H1 (cell line): ENCODE data around the gene TRPT1. TPM values are rescaled to one million over a fixed set of nuclear protein-coding genes. Genes with fewer than 3 reads are reported as not detected.

Experiments
- CTCF ChIA-PET: fragments of 300-600 bp; sonication (Branson Sonifier 250); formaldehyde crosslinking; loops from one replicate; lab custom pipeline; 2021; ENCODE audit not compliant: partially characterized antibody; lab: Charles Lee
- POLR2A ChIA-PET: fragments of 300-600 bp; sonication (Branson Sonifier 250); formaldehyde crosslinking; loops from one replicate; lab custom pipeline; 2021; ENCODE audit warnings: inconsistent platforms; ENCODE audit not compliant: partially characterized antibody; lab: Charles Lee
- DNase-seq, 2 experiments: peaks; one replicate each; pipeline versions ENCODE4 v3.0.0 to v3.0.0-alpha.2; 2010 to 2022; ENCODE audit warnings: low spot score in 2 of 2, low read depth in 1 of 2, mixed read lengths in 1 of 2
- FAIRE-seq: peaks from 2 replicates; lab custom pipeline; 2011; peaks lifted over from hg19 to GRCh38; lab: Jason Lieb, UNC
- H2AFZ ChIP-seq: 2 replicates; pipeline ENCODE4 v1.8.1; 2012; ENCODE audit warnings: low read length, inconsistent platforms
- H2AK5ac ChIP-seq: 2 replicates; pipeline ENCODE4 v1.6.1; 2013; ENCODE audit warnings: low read depth, low read length
- H2BK120ac ChIP-seq: replicated peaks from 2 replicates; pipeline ENCODE3; 2013; ENCODE audit warnings: low read depth, low read length, inconsistent platforms
- H2BK12ac ChIP-seq: 2 replicates; pipeline ENCODE4 v1.6.1; 2013; ENCODE audit warnings: low read depth, low read length
- H2BK15ac ChIP-seq: 2 replicates; pipeline ENCODE4 v1.6.1; 2013; ENCODE audit warnings: low read length
- H2BK20ac ChIP-seq: 2 replicates; pipeline ENCODE4 v1.6.1; 2013; ENCODE audit warnings: low read length
- H2BK5ac ChIP-seq: 2 replicates; pipeline ENCODE4 v1.6.1; 2013; ENCODE audit warnings: low read depth, low read length
- H3K14ac ChIP-seq: 2 replicates; pipeline ENCODE4 v1.6.1; 2013; ENCODE audit warnings: inconsistent platforms; ENCODE audit not compliant: insufficient read length
- H3K18ac ChIP-seq: 2 replicates; pipeline ENCODE4 v1.6.1; 2013; ENCODE audit warnings: low read length; ENCODE audit errors: extremely low read depth
- H3K23ac ChIP-seq: 2 replicates; pipeline ENCODE4 v1.6.1; 2013; ENCODE audit warnings: inconsistent platforms; ENCODE audit not compliant: insufficient read length
- H3K23me2 ChIP-seq: 2 replicates; pipeline ENCODE4 v1.6.1; 2013; ENCODE audit warnings: low read depth, low read length
- H3K27ac ChIP-seq: 2 replicates; pipeline ENCODE4 v1.6.1; 2011; ENCODE audit warnings: low read depth, low read length, inconsistent platforms
- H3K27me3 ChIP-seq, 4 experiments: replicated peaks in 1 of 4; 1 replicate in 1 of 4; 2 replicates in 3 of 4; pipeline versions ENCODE4 v1.6.1 to v1.8.1; 2011 to 2013; ENCODE audit warnings: low read length in 3 of 4, mild to moderate bottlenecking in 3 of 4, inconsistent platforms in 2 of 4, mixed read lengths in 2 of 4, moderate library complexity in 1 of 4; ENCODE audit not compliant: control insufficient read depth in 3 of 4, insufficient read depth in 3 of 4; ENCODE audit errors: extremely low read depth in 1 of 4
- H3K36me3 ChIP-seq, 4 experiments: 2 replicates each; pipeline versions ENCODE4 v1.6.1 to v1.8.1; 2011 to 2013; ENCODE audit warnings: mild to moderate bottlenecking in 4 of 4, low read length in 3 of 4, moderate library complexity in 2 of 4, control low read depth in 1 of 4, inconsistent platforms in 1 of 4; ENCODE audit not compliant: insufficient read depth in 4 of 4, control insufficient read depth in 2 of 4
- H3K4ac ChIP-seq: replicated peaks from 2 replicates; pipeline ENCODE3; 2013; ENCODE audit warnings: low read length, low read depth, mixed read lengths, inconsistent platforms; ENCODE audit not compliant: insufficient read length
- H3K4me1 ChIP-seq, 4 experiments: replicated peaks in 1 of 4; 1 replicate in 1 of 4; 2 replicates in 3 of 4; pipeline versions ENCODE4 v1.6.1 to v1.8.1; 2011 to 2013; ENCODE audit warnings: low read length in 3 of 4, inconsistent platforms in 2 of 4, mixed read lengths in 1 of 4; ENCODE audit not compliant: insufficient read depth in 4 of 4, control insufficient read depth in 3 of 4
- H3K4me2 ChIP-seq, 2 experiments: 2 replicates each; pipeline versions ENCODE4 v1.6.1 to v1.8.1; 2011 to 2013; ENCODE audit warnings: low read depth in 2 of 2, low read length in 2 of 2, control low read depth in 1 of 2, inconsistent platforms in 1 of 2, mild to moderate bottlenecking in 1 of 2; ENCODE audit not compliant: insufficient read depth in 1 of 2
- H3K4me3 ChIP-seq, 4 experiments: fragments of 200-600, 300-600 bp in 1 of 4; sonication (generic), shearing (Covaris generic), sonication (Bioruptor Twin) in 1 of 4; 2 replicates each; pipeline versions ENCODE4 v1.5.1 to v1.8.1; 2011 to 2016; ENCODE audit warnings: low read length in 4 of 4, low read depth in 3 of 4, control low read depth in 2 of 4, inconsistent platforms in 2 of 4, mild to moderate bottlenecking in 2 of 4, mixed read lengths in 1 of 4, moderate library complexity in 1 of 4; ENCODE audit not compliant: insufficient read depth in 2 of 4; ENCODE audit errors: extremely low read depth in 1 of 4
- H3K56ac ChIP-seq: replicated peaks from 2 replicates; pipeline ENCODE3; 2013; ENCODE audit warnings: low read depth, mild to moderate bottlenecking, mixed read lengths, low read length, inconsistent platforms; ENCODE audit not compliant: insufficient read length
- H3K79me1 ChIP-seq: 2 replicates; pipeline ENCODE4 v1.6.1; 2013; ENCODE audit warnings: low read depth, low read length, control low read depth
- H3K79me2 ChIP-seq, 2 experiments: 2 replicates each; pipeline versions ENCODE4 v1.6.1 to v1.8.1; 2012 to 2013; ENCODE audit warnings: low read length in 2 of 2, mild to moderate bottlenecking in 2 of 2, inconsistent platforms in 1 of 2; ENCODE audit not compliant: insufficient read depth in 2 of 2, control insufficient read depth in 1 of 2
- H3K9ac ChIP-seq, 4 experiments: replicated peaks in 1 of 4; 1 replicate in 1 of 4; 2 replicates in 3 of 4; pipeline versions ENCODE4 v1.6.1 to v1.8.1; 2011 to 2013; ENCODE audit warnings: low read depth in 3 of 4, low read length in 3 of 4, control low read depth in 2 of 4, mild to moderate bottlenecking in 2 of 4, moderate library complexity in 2 of 4, inconsistent platforms in 1 of 4; ENCODE audit errors: extremely low read depth in 1 of 4
- H3K9me3 ChIP-seq, 2 experiments: 2 replicates each; pipeline versions ENCODE4 v1.6.1 to v1.8.1; 2012 to 2013; ENCODE audit warnings: mild to moderate bottlenecking in 2 of 2, moderate library complexity in 2 of 2, control low read depth in 1 of 2, inconsistent platforms in 1 of 2, low read depth in 1 of 2, low read length in 1 of 2, mixed read lengths in 1 of 2; ENCODE audit not compliant: insufficient read depth in 2 of 2
- H4K20me1 ChIP-seq, 2 experiments: replicated peaks in 1 of 2; 2 replicates each; pipeline versions ENCODE3 to v1.8.1; 2011 to 2013; ENCODE audit warnings: inconsistent platforms in 2 of 2, low read length in 2 of 2, mild to moderate bottlenecking in 1 of 2; ENCODE audit not compliant: insufficient read depth in 2 of 2, control insufficient read depth in 1 of 2
- H4K5ac ChIP-seq: 2 replicates; pipeline ENCODE4 v1.6.1; 2013; ENCODE audit warnings: low read length, low read depth, mixed read lengths, inconsistent platforms; ENCODE audit not compliant: insufficient read length
- H4K8ac ChIP-seq: 2 replicates; pipeline ENCODE4 v1.8.0; 2013; ENCODE audit warnings: mild to moderate bottlenecking, moderate library complexity, low read length, inconsistent platforms; ENCODE audit not compliant: insufficient read depth; ENCODE audit errors: extremely low read depth
- H4K91ac ChIP-seq: replicated peaks from 2 replicates; pipeline ENCODE3; 2013; ENCODE audit warnings: low read length, mixed read lengths, inconsistent platforms; ENCODE audit not compliant: insufficient read length
- BRCA1 ChIP-seq: IDR thresholded peaks from 2 replicates; pipeline ENCODE4 v1.6.1; 2012; ENCODE audit warnings: low read depth, low read length, improper control_type of control experiment
- CEBPB ChIP-seq: IDR thresholded peaks from 2 replicates; pipeline ENCODE4 v1.6.1; 2012; ENCODE audit warnings: low read depth, low read length
- EGR1 ChIP-seq: IDR thresholded peaks from 2 replicates; pipeline ENCODE4 v1.6.1; 2011; ENCODE audit warnings: low read depth, low read length, borderline replicate concordance
- HDAC2 ChIP-seq, 2 experiments: fragments of 300-600 bp in 1 of 2; sonication (generic) in 1 of 2; IDR thresholded peaks; 2 replicates each; pipeline ENCODE4 v1.6.1; 2011 to 2012; ENCODE audit warnings: low read depth in 2 of 2, low read length in 2 of 2, mild to moderate bottlenecking in 2 of 2, moderate library complexity in 2 of 2, borderline replicate concordance in 1 of 2, inconsistent platforms in 1 of 2
- POU5F1 ChIP-seq: IDR thresholded peaks from 2 replicates; pipeline ENCODE4 v1.6.1; 2011; ENCODE audit warnings: low read depth, mild to moderate bottlenecking, low read length, moderate library complexity
- RNF2 ChIP-seq: fragments of 200-900, 300-1000 bp; sonication (generic); IDR thresholded peaks from 2 replicates; pipeline ENCODE4 v1.7.1; 2016; ENCODE audit warnings: borderline replicate concordance, low read depth, mild to moderate bottlenecking, antibody characterized with exemption, low read length; ENCODE audit not compliant: poor library complexity, severe bottlenecking; ENCODE audit errors: missing control alignments
- SIN3A ChIP-seq, 2 experiments: IDR thresholded peaks in 1 of 2; conservative IDR thresholded peaks in 1 of 2; 2 replicates each; pipeline ENCODE4 v1.6.1; 2011 to 2012; ENCODE audit warnings: low read length in 2 of 2, improper control_type of control experiment in 1 of 2, low read depth in 1 of 2, mild to moderate bottlenecking in 1 of 2
- SIRT6 ChIP-seq: IDR thresholded peaks from one replicate; pipeline ENCODE4 v1.7.1; 2012; ENCODE audit warnings: low read length, inconsistent platforms
- SP4 ChIP-seq: IDR thresholded peaks from 2 replicates; pipeline ENCODE4 v1.6.1; 2012; ENCODE audit warnings: low read length, inconsistent platforms
- TBP ChIP-seq: IDR thresholded peaks from 2 replicates; pipeline ENCODE4 v1.6.1; 2011; ENCODE audit warnings: low read depth, low read length, improper control_type of control experiment
- WGBS, 2 experiments: shearing (Covaris generic) in 1 of 2; methylation state at CpG; one replicate each; pipeline versions ENCODE4 v1.1.6 to v1.1.7; 2013 to 2015; ENCODE audit warnings: low lambda C conversion rate in 2 of 2, mixed read lengths in 2 of 2, inconsistent platforms in 1 of 2, low coverage in 1 of 2, missing lambda C conversion rate in 1 of 2; ENCODE audit not compliant: insufficient replicate concordance in 2 of 2, insufficient coverage in 1 of 2, insufficient read length in 1 of 2; ENCODE audit errors: extremely low coverage in 1 of 2, missing lambda C conversion rate in 1 of 2; 5-methylcytosine and 5-hydroxymethylcytosine counted together
- polyA plus RNA-seq, 7 experiments: library from polyadenylated mRNA; depleted of rRNA in 3 of 7; stranded (reverse) in 5 of 7; unstranded in 2 of 7; fragments of >200 nt in 5 of 7; fragments of 200-250 nt in 2 of 7; gene quantifications; 1 replicate in 5 of 7; 2 replicates in 1 of 7; 4 replicates in 1 of 7; pipeline versions ENCODE4 v1.2.1 to v1.2.3, GENCODE V29; 2011 to 2013; ENCODE audit warnings: missing spikeins in 2 of 7, mixed read lengths in 2 of 7
- total RNA-seq: library from RNA; stranded (reverse); fragmentation: NEBNext Ultra II Directional; extraction: Animal tissue kit (Norgen Biotek cat#: 25700); gene quantifications from 2 replicates; pipeline ENCODE4 v1.2.1, GENCODE V29; 2021

TRPT1 gene
- total and polyA plus RNA-seq, 2 of the 8 experiments (the other 6 are each of a cell fraction or from before 2014, with no cell fraction given): 34.5 to 74.6 TPM

- FAIRE-seq: no peak
- POLR2A ChIA-PET: interaction anchor here (4.4 kb wide), 1 partner anchor 13 kb away, joined by 21 read pairs; the partner anchor contains the start of gene STIP1
- no peak for TF ChIP-seq TBP
- TF ChIP-seq BRCA1: no peak
- TF ChIP-seq CEBPB: no peak
- no peak for TF ChIP-seq POU5F1
- no peak for TF ChIP-seq RNF2
- no peak for TF ChIP-seq EGR1
- no peak for TF ChIP-seq HDAC2 (IDR thresholded peaks at IDR 0.05; ENCODE audit: borderline replicate concordance in 1 of 2, low read depth in 2 of 2, low read length in 2 of 2)
- no peak for TF ChIP-seq SP4
- no peak for TF ChIP-seq SIN3A (conservative IDR thresholded peaks at IDR 0.05 in 1 of 2, IDR thresholded peaks at IDR 0.05 in 1 of 2; ENCODE audit: low read depth in 1 of 2, low read length in 2 of 2)
- TF ChIP-seq SIRT6: no peak
Observed at GRCh38 chr11:64198511-64198910, 27.5 kb downstream of the TRPT1 start.

More at GRCh38 chr11:64198511-64198910, 27.5 kb downstream of the TRPT1 start:
- H3K56ac ChIP-seq: no peak overlapping the region
- H3K18ac ChIP-seq: no peak overlapping the region
- no peak overlapping the region for H2BK12ac ChIP-seq
- no peak overlapping the region for H2BK20ac ChIP-seq
- WGBS, 2 experiments: 100% methylated on average over 2 of the region's 2 CpGs; no CpG with 5 or more reads in 1 of the 2 experiments
- H4K91ac ChIP-seq: no peak overlapping the region
- no peak overlapping the region for H2BK120ac ChIP-seq
- H2BK15ac ChIP-seq: no peak overlapping the region
- no peak overlapping the region for H2AFZ ChIP-seq
- peaks cover 0 to 24% of the 10 kb centered on the region in 2 experiments for H4K20me1 ChIP-seq
- H2BK5ac ChIP-seq: no peak overlapping the region
- H2AK5ac ChIP-seq: no peak overlapping the region
- H3K4me2 ChIP-seq: no peak overlapping the region
- no peak overlapping the region for H3K4me3 ChIP-seq
- DNase-seq: no peak
- H3K14ac ChIP-seq: no peak overlapping the region
- H3K36me3 ChIP-seq: peaks cover 56 to 95% (median 84%) of the 10 kb centered on the region in 4 experiments
- H3K9me3 ChIP-seq: no peaks in the 10 kb centered on the region
- H3K27me3 ChIP-seq: no peaks in the 10 kb centered on the region
- no peak overlapping the region for H3K4ac ChIP-seq
- H3K27ac ChIP-seq: no peak overlapping the region
- H4K5ac ChIP-seq: no peak overlapping the region
- 0 out of 2 replicates have a peak, but pooled peaks cover 2% of the 10 kb centered on the region for H3K79me1 ChIP-seq
- H3K9ac ChIP-seq: no peak overlapping the region
- no peaks in the 10 kb centered on the region; the same call in 1 of the 2 replicates for H3K23me2 ChIP-seq
- H3K23ac ChIP-seq: no peak overlapping the region
- peaks cover 0 to 2% of the 10 kb centered on the region in 2 experiments; a peak in 2 of 4 replicates for H3K79me2 ChIP-seq
- H3K4me1 ChIP-seq: no peaks in the 10 kb centered on the region
- CTCF ChIA-PET: no interaction called here
- H4K8ac ChIP-seq: no peak overlapping the region
